Fibroblast of skin of scalp (primary cell): Measurements from ENCODE around the gene FAM8A1. TPM values are rescaled to one million over a fixed set of nuclear protein-coding genes. Genes with fewer than 3 reads are reported as not detected.
A peak's percentile ranks its signal among the peaks of the same experiment; 100 is the strongest.
"Not testable (repeated sequence)": the region's sequence is repeated elsewhere in the genome, so short reads cannot be mapped to it uniquely, and the experiment has no call there.

ENCODE experiments used
- DNase-seq: peaks from one replicate; pipeline ENCODE4 v3.0.0-alpha.2; 2013
- polyA plus RNA-seq, 2 experiments: library from polyadenylated mRNA; unstranded; fragments of 120-200 nt; gene quantifications; one replicate each; pipeline ENCODE4 v1.2.1, GENCODE V29; 2013; ENCODE audit not compliant: insufficient read length in 2 of 2

The FAM8A1 gene, protein sequence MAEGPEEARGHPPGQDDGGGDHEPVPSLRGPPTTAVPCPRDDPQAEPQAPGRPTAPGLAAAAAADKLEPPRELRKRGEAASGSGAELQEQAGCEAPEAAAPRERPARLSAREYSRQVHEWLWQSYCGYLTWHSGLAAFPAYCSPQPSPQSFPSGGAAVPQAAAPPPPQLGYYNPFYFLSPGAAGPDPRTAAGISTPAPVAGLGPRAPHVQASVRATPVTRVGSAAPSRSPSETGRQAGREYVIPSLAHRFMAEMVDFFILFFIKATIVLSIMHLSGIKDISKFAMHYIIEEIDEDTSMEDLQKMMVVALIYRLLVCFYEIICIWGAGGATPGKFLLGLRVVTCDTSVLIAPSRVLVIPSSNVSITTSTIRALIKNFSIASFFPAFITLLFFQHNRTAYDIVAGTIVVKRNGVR
- polyA plus RNA-seq (2013, experiment 1 of 2; ENCODE audit: insufficient read length) = 18.8 TPM
- 21.8 TPM for polyA plus RNA-seq (2013, experiment 2 of 2; ENCODE audit: insufficient read length)

DNA sequence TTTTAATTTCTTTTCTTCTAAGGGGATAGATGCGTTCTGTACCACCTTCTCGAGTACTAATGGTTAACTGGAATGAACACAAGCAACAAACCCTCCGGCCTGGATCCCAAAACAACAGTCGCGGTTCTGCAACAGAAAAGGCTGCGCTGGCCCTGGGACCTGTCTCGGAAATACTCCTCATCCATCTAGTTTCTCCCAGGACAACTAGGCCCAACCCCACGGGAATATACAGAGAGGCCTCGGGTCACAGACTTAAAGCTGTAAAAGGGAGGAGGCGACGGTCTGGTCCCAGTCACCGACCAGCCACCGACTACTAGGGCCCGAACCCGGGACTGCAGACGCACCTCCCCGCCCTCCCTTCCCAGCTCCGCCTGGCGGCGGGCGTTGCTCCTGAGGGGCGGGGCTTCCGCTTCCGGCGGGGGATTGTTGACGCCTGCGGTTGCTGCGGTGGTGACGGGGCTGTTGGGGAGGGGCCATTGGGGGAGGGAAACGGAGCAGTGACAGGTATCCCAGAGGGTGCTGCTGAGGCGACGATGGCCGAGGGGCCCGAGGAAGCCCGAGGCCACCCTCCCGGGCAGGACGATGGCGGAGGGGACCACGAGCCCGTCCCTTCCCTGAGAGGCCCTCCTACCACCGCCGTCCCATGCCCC is at the start of gene FAM8A1:
TSS of gene FAM8A1 (plus strand) at position 426 of the 650 bp plus-strand sequence. CDS start at position 534, 108 bp downstream.
- peak; percentile 90 for DNase-seq

DNA sequence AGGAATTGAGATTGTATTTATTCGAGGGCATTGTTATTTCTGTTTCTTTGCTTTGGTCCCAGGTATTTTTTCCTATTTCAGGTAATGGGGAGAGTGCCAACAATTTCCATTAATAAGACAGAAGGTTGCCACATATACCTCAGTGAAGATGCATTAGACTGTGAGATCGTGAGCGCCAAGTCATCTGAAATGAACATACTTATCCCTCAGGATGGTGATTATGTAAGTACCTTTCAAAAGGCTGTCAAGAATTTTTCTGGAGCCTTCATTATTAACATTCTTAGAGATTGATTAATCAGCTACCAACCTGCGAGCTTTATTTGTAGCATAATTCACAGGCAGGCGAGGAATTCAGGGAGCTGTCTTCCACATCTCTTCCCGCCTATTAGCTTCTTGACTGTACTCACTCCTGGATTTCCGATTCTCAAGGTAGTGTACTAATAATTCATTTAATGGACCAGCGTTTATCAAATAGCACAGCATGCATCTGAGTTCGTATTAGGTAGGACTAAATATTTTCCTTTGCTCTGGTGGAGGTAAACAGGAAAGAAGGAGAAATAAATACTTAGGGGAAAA is 48.6 kb upstream of the FAM8A1 start:
- no peak for DNase-seq

DNA sequence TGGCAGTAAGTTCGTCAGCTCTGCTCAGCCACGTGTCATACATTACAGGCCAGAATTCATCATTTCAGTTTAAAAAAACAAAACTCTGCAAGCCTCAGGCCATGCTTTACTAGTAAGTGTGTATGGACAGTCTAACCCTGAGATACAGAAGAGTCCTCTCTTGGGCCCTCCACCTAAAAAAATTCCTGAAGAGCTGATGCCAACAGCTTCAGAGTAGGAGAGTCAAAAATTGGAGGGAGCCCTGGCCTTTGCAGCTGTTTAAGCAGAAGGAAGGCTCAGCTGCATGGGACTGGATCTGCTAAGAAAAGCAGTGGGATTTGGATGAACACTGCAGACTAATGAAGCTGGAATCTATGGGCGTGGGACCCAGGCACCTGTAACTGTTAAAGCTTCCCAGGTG is 47.2 kb upstream of the FAM8A1 start:
- DNase-seq = no peak

DNA sequence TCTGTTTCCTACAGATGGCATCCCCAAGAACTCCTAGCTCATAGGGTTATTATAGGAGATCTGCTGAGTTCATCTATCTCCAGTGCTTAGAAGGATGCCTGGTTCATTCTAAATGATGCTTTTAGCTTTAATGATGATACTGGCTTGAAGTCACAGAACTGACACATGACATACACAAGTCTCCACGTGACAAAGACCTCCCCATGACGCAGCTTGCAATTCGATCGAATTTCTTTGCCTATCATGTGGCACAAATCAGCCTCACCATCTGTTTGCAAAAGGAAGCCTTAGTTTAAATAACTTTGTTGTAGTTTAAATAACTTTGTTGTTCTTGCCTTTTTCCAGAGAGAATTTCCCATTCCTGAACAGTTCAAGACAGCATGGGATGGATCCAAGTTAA is 44.1 kb upstream of the FAM8A1 start:
- DNase-seq = no peak

DNA sequence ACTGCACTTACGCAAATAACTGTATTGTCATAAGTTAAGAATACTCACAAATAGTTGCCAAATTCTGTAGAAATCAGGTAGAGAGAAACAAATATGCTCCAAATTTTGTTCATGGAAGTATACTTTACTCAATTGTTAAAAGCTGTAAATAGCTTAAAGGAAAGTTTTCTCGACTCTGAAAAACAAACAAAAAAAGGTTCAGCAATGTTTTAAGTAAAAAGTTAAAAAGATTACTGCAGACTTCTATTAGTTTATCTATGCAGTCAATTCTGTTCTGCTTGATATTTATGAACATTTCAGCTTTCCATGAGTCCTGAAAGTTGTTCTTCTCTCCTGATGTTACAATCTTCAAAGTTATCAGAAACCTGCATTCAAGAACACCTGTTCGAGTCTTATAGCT is 37.5 kb upstream of the FAM8A1 start:
- DNase-seq = no peak

DNA sequence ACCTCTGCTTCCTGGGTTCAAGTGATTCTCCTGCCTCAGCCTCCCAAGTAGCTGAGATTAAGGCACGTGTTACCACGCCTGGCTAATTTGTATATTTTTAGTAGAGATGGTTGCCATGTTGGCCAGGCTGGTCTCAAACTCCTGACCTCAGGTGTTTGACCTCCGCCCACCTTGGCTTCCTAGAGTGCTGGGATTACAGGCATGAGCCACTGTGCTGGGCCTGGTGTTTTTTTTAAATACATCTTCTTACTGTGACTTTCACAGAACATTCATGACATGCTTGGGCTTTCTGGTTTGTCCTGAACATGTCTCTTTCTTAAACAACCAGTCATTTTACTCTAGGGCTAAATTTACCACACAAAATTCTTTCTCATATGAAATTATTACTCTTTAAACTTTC is 34.7 kb upstream of the FAM8A1 start:
- no peak for DNase-seq

DNA sequence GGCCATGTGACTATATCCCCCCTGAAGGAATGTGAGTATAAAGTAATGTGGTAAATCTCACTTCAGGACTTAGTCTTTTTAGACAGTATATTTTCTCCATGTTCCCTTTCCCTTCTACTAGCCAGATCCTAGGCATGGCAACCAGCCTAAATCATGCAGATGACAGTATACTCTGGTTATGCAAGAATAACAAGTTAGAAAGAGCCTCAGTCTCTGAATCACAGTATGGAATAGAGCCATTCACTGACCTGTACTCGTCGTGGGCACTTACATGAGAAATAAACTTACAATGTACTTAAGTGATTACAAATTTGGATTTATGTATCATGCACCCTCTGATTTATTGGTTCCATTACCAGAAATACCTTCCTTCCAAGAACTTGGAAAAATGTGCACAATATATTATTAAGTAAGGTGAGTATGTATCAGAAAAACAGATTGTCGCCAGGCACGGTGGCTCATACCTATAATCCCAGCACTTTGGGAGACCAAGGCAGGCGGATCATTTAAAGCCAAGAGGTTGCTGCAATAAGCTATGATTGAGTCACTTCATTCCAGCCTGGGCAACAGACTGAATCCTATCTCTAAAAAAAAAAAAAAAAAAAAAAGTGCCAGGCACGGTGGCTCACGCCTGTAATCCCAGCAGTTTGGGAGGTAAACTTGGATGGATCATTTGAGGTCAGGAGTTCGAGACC is 25.1 kb upstream of the FAM8A1 start:
- peak; percentile 53 for DNase-seq

DNA sequence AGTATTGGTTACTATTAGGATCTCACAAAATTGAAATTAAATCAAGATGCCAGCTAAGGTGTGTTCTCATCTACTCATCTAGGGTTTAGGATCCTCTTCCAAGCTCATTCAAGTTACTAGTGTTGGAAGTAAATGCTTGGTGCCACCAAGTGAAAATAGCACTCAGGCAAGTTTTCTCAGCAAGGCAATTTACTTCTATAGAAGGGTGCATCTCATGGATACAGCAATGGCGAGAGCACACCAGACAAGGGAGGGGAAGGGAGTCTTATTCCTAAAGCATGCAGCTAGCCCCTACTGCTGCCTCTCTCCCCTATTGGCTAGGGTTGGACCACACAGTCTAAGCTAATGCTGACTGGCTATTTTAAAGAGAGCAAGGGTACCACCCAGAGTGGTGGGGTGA is 23.0 kb upstream of the FAM8A1 start:
- no peak for DNase-seq

DNA sequence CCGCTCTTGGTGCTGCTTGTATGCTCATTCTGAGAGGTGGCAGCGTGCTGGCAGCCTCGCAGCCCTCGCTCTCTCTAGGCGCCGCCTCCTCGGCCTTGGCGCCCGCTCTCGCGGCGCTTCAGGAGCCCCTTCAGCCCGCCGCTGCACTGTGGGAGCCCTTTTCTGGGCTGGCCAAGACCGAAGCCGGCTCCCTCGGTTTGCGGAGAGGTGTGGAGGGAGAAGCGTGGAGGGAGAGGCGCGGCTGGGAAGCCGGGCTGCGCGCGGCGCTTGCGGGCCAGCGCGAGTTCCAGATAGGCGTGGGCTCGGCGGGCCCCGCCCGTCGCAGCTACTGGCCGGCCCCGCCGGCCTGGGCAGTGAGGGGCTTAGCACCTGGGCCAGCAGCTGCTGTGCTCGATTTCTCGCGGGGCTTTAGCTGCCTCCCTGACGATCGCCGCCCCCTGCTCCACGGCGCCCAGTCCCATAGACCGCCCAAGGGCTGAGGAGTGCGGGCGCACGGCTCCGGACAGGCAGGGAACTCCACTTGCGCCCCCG is 19.5 kb upstream of the FAM8A1 start:
- DNase-seq = peak; percentile 51

DNA sequence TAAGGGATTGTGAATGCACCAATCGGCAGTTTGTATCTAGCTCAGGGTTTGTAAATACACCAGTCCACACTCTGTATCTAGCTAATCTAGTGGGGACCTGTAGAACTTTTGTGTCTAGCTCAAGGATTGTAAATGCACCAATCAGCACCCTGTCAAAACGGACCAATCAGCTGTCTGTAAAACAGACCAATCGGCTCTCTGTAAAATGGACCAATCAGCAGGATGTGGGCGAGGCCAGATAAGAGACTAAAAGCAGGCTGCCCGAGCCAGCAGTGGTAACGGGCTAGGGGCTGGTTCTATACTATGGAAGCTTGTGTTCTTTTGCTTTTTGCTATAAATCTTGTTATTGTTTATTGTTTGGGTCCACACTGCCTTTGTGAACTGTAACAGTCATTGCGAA is 18.8 kb upstream of the FAM8A1 start:
- DNase-seq = not testable (repeated sequence)

DNA sequence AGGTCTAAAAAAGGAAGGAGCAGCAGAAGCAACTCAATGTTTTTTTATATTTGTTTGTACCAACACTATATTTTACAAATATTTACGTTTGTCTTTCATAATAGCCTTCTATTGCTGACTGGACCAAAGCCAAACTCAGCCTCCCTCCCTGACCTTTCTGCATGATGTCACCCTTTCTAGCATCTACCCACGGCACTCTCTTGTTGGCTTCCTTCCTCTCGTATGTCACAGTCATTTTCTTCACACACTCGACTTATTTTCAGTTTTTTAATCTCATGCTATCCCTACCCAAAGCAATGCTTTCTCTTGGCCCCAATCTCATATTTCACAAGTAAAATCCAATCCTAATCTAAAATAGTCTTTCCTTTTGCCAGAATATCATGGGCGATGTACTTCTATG is 16.3 kb upstream of the FAM8A1 start:
- DNase-seq = peak; percentile 30

DNA sequence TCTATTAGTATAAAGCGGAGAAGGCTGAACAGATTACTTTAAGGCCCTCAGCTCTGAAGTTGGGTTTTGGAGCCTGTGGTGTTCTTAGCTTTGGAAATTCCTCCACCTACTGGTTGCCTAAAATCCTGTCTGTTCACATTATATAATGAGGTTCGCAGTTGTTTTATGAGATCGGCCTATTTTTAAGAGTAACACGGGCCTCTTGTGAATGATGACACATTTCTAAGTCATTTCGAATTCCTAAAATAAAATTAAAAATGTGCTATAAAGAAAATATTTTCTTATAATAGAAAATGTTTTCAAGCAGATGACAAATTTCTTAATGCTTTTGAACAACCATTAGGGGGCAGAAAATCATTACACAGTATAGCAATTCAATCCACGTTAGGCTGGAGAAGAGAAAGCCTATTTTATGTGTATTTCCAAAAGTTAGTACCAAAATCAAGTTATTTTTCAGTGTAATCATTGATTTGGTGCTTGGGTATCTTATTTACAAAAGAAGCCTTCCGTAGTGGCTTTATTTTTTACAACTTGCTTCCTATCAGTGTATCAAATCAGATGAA is 15.8 kb upstream of the FAM8A1 start:
- DNase-seq = peak; percentile 82

DNA sequence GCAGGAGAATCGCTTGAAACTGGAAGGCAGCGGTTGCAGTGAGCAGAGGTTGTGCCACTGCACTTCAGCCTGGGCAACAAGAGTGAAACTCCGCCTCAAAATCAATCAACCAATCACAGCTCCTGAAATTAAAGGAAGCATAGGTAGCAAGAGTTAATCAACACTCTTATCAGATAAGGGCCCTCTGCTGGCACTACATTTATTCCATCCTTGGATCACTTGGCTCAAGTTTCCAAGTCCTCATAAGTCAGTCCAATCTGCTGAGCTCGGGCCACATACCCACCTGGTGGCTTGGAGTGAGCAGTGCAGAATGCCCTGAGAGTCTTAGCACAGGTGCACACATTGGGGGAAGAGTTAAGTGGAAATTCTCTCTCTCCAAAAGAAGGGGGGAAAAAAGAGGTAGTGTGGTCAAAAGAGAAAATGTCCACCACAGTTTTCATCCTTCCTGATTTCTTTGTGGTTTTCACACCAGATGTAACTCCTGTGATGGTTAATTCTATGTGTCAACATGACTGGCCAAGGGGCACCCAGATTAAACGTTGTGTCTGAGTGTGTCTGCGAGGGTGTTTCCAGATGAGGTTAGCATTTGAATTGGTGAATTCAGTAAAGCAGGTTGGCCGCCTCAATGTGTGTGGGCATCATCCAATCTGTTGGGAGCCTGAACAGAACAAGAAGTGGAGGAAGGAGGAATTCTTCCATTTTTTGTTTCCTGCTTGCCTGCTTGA is 14.2 kb upstream of the FAM8A1 start:
- DNase-seq = no peak

DNA sequence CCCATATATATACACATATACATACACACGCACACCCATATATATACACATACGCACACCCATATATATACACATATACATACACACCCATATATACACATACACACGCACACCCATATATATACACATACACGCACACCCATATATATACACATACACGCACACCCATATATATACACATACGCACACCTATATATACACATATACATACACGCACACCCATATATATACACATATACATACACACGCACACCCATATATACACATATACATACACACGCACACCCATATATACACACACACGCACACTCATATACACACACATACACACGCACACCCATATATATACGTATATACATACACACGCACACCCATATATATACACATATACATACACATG is 13.5 kb upstream of the FAM8A1 start:
- not testable (repeated sequence) for DNase-seq

DNA sequence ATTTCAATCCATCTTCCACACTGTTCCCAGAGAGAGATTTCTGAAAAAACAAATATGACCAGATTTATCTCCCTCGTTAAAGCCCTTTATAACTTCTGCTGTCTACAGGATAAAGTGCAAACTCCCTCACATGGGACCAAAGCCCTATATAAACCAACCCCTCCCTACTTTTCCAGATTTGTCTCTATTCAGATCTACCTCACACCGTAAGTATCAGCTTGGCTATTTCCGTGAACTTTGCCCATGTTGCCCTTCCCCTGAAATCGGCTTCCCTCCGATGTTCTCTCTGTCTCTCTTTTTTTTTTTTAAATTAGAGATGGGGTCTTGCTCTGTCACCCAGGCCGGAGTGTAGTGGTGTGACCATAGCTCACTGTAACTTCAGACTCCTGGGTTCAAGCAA is 12.1 kb upstream of the FAM8A1 start:
- no peak for DNase-seq

DNA sequence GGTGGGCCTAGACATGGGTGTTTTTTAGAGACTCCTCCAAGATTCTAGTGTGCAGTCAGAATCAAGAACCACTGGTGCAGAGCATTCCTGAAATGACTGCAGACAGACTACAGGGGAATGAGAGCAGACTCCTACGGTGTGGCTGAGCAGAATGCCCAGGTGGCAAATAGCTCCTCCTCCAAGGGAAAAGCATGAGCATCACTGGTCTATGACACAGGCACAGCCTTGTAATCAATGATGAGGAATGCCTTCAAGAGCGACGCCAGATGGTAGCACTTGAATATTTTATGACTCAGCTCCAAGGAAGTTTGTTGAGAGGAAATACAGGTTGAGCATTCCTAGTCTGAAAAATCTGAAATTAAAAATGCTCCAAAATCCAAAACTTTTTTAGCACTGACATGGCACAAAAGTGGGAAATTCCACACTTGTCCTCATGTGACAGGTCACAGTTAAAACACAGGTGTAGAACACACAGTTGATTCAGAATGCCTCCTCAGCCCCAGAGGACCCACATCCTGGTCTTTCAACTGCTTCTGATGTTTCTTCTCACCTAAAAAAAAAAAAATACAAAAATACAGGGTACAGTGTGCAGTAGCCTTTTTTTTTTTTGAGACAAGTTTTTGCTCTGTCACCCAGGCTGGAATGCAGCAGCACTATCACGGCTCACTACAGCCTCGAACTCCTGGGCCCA is 10.6 kb upstream of the FAM8A1 start:
- peak; percentile 78 for DNase-seq

DNA sequence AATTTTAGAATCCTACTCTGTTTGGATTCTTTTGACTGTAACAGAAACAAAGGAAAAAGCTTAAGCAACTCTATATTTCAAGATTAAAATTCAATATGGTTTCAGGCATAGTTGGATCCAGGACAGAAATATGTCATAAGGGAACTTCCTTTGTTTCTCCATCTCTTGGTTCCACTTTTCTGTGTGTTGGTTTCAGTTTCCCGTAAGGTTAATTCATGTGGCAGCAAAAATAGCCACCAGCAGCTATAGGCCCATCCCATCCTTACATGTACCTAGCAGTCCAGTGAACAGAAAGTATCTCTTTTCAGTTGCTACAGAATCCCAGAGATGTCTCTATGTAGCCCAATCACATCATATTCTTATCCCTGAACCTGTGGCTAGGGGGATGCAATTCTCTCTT is 8.8 kb upstream of the FAM8A1 start:
- no peak for DNase-seq

DNA sequence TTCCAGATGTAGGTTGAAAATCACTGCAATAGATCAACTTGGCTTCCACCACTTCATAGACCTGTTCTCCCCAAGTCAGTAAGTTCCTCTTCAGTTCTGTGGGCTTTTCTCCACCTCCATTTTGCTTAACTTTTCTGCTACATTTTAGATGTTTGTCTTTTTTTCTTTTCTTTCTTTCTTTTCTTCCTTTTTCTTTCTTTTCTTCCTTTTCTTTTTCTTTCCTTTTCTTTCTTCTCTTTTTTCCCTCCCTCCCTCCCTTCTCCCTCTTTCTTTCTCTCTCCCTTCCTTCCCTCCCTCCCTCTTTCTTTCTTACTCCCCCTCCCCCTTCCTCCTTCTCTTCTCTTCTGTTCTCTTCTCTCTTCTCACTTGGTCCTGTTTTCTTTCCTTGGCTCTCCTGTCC is 6.9 kb upstream of the FAM8A1 start:
- no peak for DNase-seq

DNA sequence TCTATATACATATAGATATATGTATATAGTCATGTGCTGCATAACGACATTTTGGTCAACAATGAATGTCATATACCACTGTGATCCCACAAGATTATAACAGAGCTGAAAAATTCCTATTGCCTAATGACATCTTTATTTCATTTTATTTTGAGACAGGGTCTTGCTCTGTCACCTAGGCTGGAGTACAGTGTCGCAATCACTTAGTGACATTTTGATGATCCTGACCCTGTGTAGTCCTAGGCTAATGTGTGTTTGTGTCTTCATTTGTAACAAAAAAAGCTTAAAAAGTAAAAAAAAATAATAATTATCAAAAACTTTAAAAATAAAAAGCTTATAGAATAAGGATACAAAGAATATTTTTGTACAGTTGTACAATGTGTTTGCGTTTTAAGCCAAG is 4.0 kb upstream of the FAM8A1 start:
- no peak for DNase-seq

DNA sequence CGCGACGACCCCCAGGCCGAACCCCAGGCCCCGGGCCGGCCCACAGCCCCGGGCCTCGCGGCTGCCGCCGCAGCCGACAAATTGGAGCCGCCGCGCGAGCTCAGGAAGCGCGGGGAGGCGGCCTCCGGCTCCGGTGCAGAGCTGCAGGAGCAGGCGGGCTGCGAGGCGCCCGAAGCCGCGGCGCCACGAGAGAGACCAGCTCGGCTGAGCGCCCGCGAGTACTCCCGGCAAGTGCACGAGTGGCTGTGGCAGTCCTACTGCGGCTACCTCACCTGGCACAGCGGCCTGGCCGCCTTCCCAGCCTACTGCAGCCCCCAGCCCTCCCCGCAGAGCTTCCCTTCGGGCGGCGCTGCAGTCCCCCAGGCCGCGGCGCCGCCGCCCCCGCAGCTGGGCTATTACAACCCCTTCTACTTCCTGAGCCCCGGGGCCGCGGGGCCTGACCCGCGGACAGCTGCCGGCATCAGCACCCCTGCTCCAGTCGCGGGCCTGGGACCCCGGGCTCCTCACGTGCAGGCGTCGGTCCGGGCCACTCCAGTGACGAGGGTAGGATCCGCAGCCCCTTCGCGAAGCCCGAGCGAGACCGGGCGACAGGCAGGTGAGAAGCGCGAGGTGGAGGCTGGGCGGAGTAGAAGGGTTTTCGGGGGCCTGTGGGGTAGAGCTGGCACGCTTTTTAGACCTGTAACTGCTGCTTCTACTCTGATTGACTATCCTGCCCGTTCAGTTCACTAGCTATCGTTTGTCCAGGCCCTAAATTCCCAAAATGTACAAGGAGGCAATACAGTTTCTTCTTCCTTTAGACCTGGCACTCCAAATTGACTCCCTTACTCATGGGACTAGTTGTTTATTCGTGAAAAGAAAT is 654 bp downstream of the FAM8A1 start:
- peak; percentile 20 for DNase-seq
